ENCODE measurements around the gene DLD.
A peak's percentile ranks its signal among the peaks of the same experiment; 100 is the strongest.
"Not testable (repeated sequence)": the region's sequence is repeated elsewhere in the genome, so short reads cannot be mapped to it uniquely, and the experiment has no call there.

The DLD gene

GRCh38 chr7:107890962-107891635, at the start of gene DLD:
Gene DLD, plus strand, starts transcription at chr7:107891183. Its CDS starts 68 bp downstream, at chr7:107891251.
- no peak for TF ChIP-seq CTCF (IDR thresholded peaks at IDR 0.05; ENCODE audit: insufficient read depth, low read depth, low read length, missing control alignments)
- peak; percentile 93 for DNase-seq (ENCODE audit: low read depth)
- peak within 1 kb of the TSS; percentile 77 for H3K4me3 ChIP-seq (ENCODE audit: low read depth, low read length)

GRCh38 chr7:107842213-107842612, 48.8 kb upstream of the DLD start:
- H3K4me3 ChIP-seq (ENCODE audit: low read depth, low read length): no peak overlapping the region
- TF ChIP-seq CTCF (IDR thresholded peaks at IDR 0.05; ENCODE audit: insufficient read depth, low read depth, low read length, missing control alignments): no peak
- DNase-seq (ENCODE audit: low read depth): no peak

GRCh38 chr7:107843184-107843583, 47.8 kb upstream of the DLD start:
- no peak overlapping the region for H3K4me3 ChIP-seq (ENCODE audit: low read depth, low read length)
- no peak for TF ChIP-seq CTCF (IDR thresholded peaks at IDR 0.05; ENCODE audit: insufficient read depth, low read depth, low read length, missing control alignments)
- no peak for DNase-seq (ENCODE audit: low read depth)

- DNase-seq (ENCODE audit: low read depth): no peak
- TF ChIP-seq CTCF (IDR thresholded peaks at IDR 0.05; ENCODE audit: insufficient read depth, low read depth, low read length, missing control alignments): no peak
- no peak overlapping the region for H3K4me3 ChIP-seq (ENCODE audit: low read depth, low read length)
These were observed 44.7 kb upstream of the DLD start for GRCh38 chr7:107846324-107846723.

- no peak for DNase-seq (ENCODE audit: low read depth)
- TF ChIP-seq CTCF (IDR thresholded peaks at IDR 0.05; ENCODE audit: insufficient read depth, low read depth, low read length, missing control alignments): no peak
- no peak overlapping the region for H3K4me3 ChIP-seq (ENCODE audit: low read depth, low read length)
These were observed 43.7 kb upstream of the DLD start for GRCh38 chr7:107847168-107847835.

GRCh38 chr7:107847836-107848175, 43.2 kb upstream of the DLD start:
- H3K4me3 ChIP-seq (ENCODE audit: low read depth, low read length); DNase-seq (ENCODE audit: low read depth): not testable (repeated sequence)

GRCh38 chr7:107848211-107848610, 42.8 kb upstream of the DLD start:
- H3K4me3 ChIP-seq (ENCODE audit: low read depth, low read length); DNase-seq (ENCODE audit: low read depth): not testable (repeated sequence)

GRCh38 chr7:107850216-107850615, 40.8 kb upstream of the DLD start:
- no peak overlapping the region for H3K4me3 ChIP-seq (ENCODE audit: low read depth, low read length)
- no peak for DNase-seq (ENCODE audit: low read depth)
- no peak for TF ChIP-seq CTCF (IDR thresholded peaks at IDR 0.05; ENCODE audit: insufficient read depth, low read depth, low read length, missing control alignments)

Data from GM12865 (cell line).